AG09319 (cell line): ENCODE measurements around the gene POLE4.

Experiments
- DNase-seq: peaks from one replicate; pipeline ENCODE4 v3.0.0-alpha.2; 2010; ENCODE audit warnings: low read depth; ENCODE audit errors: extremely low read depth
- TF ChIP-seq, protein P1 (sequence below): IDR thresholded peaks from 2 replicates; pipeline ENCODE4 v1.5.1; 2011; ENCODE audit warnings: low read depth, mild to moderate bottlenecking, inconsistent platforms, low read length, moderate library complexity

POLE4 gene

DNA sequence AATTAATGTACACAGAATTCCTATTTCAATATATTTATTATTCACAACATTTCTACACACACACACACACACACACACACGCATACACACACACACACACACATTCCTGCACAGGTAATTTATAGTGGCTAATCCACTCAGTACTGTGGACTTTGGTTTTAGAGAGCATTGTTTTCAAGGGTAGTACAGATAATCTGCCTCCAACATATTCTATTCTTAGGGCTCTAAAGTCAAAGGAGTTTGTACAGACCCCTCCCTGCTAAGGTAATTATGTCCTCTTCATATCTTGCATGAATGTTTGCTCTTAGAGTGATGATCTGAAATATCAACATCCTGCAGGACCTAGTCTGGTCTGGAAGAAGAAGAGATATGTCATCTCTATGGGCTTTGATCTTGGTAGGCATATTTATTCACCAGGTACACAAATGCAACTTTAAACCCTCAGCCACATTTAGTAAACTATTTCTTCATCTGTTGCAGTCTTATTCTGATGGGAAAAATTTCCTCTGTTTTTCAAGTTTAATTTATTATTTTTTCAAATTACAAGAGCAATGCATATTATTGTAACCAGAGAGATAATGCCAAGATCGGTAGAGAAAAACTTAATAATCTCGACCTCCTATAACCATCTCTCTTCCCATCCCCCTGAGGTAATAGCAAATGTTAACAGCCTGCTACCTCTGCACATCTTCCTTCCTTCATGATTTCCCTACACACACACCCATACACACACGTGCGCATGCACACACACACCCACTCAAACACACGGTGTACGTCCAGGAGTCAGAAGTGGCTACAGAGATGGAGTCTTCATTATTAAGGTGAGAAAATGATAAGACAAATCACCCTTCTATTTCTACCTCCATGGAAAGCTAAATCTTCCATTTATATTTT is 18.3 kb upstream of the POLE4 start:
- TF ChIP-seq, protein P1, sequence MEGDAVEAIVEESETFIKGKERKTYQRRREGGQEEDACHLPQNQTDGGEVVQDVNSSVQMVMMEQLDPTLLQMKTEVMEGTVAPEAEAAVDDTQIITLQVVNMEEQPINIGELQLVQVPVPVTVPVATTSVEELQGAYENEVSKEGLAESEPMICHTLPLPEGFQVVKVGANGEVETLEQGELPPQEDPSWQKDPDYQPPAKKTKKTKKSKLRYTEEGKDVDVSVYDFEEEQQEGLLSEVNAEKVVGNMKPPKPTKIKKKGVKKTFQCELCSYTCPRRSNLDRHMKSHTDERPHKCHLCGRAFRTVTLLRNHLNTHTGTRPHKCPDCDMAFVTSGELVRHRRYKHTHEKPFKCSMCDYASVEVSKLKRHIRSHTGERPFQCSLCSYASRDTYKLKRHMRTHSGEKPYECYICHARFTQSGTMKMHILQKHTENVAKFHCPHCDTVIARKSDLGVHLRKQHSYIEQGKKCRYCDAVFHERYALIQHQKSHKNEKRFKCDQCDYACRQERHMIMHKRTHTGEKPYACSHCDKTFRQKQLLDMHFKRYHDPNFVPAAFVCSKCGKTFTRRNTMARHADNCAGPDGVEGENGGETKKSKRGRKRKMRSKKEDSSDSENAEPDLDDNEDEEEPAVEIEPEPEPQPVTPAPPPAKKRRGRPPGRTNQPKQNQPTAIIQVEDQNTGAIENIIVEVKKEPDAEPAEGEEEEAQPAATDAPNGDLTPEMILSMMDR: no peak
- no peak for DNase-seq

DNA sequence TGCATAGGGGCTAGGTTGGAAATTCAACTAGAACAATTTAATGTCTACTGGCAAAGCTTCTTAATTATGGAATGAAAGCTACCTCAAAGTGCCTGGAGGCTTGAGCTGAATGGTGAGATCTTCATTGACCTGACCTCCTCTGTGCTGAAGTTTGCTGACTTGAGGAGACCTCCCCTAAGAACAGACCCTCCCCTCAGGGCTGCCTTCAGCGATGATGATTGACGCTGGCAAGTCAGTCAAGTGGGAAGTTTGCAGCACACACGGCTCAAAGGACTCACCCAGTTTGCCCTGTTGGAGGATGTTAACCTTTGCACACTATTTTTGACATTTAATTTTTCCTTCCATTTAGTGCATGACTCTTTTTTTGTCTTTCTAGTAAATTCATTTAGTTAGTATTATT is 17.2 kb upstream of the POLE4 start:
- no peak for DNase-seq
- TF ChIP-seq, protein P1: no peak

DNA sequence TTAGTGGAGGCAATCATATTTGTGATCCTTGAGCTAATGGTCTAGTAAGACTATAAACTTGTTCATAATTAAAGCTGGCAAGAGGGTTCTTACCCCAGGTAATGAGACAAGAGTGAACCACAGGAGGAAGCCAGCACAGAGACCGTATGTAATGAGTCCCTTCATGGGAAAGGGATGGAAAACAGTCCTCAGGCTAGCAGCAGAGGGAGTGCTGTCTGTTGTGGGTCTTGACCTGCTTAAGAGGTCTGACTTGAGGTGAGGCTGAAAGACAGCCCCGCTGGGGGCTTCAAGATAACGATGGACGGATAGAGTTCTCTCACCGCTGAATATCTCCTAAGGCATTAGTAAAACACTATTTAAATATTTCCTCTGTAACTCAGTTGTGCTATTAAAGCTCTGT is 16.2 kb upstream of the POLE4 start:
- DNase-seq: no peak
- TF ChIP-seq, protein P1: no peak

DNA sequence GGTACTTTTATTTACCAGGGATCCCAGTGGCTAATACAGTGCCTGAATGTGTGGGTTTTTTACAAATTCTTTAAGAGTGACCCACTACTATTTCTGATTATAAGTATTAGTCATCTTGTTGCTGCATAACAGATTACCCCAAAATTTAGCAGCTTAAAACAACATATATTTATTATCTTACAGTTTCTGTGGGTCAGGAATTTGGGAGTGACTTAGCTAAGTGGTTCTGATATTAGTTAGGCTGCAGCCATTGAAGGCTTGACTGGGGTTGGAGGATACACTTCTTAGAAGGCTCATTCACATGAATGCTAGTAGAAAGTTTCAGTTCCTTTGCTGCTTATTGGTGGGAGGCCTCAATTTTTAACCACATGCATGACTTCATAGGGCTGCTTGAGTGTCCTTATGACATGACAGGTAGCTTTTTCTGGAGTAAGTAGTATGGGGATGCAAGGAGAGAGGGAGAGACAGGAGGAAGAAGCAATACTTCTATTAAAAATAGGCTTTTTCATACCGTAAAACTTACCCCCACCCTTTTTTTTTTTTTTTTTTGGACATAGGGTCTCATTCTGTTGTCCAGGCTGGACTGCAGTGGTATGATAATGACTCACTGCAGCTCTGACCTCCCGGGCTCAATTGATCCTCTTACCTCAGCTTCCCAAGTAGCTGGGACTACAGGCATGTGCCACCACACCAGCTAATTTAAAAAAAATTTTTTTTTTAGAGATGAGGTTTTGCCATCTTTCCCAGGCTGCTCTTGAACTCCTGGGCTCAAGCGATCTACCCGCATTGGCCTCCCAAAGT is 13.3 kb upstream of the POLE4 start:
- TF ChIP-seq, protein P1: no peak
- no peak for DNase-seq

DNA sequence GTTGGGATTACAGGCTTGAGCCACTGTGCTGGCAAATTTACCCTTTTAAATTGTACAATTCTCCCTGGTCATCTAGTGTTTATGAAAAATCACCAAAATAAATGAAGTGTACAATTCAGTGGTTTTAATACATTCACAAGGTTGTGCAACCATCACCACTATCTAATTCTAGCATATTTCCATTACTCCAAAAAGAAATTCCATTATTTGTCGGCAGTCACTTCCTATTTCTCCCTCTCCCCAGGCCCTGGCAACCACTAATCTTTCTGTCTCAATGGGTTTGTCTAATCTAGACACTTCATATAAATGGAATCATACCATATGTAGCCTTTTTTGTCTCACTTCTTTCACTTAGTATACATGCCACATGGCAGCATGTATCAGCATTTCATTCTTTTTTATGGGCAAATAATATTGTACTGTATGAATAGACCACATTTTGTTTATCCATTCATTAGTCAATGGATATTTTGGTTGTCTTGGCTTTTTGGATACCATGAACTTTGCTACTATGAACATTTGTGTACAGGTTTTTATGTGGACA is 12.6 kb upstream of the POLE4 start:
- DNase-seq: peak; percentile 44
- TF ChIP-seq, protein P1: no peak

DNA sequence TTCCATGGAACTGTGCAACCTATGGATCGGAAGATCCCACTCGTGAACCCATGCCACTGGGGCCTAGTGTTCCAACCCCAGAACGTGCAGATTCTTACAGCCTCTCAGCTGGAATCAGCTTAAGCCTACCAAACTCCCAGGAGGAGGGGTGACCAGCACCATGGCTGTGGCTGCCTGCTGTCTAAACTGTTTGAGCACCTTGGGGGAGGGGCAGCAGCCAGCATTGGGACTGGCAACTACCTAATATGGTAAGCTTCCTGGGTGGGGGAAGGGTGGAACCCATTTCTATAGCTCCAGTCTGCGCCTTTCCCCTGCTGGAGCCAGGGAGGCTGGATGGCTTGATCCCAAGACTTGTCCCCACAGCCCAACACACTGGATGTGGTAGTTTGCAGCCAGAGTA is 10.7 kb upstream of the POLE4 start:
- TF ChIP-seq, protein P1: no peak
- no peak for DNase-seq

DNA sequence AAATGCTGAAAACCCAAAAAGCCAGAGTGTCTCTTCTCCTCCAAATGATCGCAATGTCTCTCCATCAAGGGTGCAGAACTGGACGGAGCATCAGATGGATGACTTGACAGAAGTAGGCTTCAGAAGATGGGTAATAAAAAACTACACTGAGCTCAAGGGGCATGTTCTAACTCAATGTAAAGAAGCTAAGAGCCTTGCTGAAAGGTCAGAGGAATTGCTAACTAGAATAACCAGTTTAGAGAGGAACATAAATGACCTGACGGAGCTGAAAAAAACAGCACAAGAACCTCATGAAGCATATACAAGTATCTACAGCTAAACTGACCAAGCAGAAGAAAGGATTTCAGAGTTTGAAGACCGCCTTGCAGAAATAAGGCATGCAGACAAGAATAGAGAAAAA is 9.7 kb upstream of the POLE4 start:
- TF ChIP-seq, protein P1: no peak
- DNase-seq: no peak
